Posterior cingulate gyrus (tissue), 11 donors: Measurements from ENCODE around the gene MRPL51.
"Not testable (repeated sequence)": the region's sequence is repeated elsewhere in the genome, so short reads cannot be mapped to it uniquely, and the experiment has no call there.

ENCODE experiments used
- DNase-seq, 10 donors: peaks; one replicate each; pipeline versions ENCODE4 v3.0.0 to v3.0.0-alpha.2; 2020 to 2021; ENCODE audit warnings: mixed read lengths in 3 of 10
- intact Hi-C: fragments of 100-400 bp; cut with DNase I; formaldehyde crosslinking; loops from one replicate; pipeline ENCODE4 v1.15.1; 2023

The MRPL51 gene

GRCh38 chr12:6532927-6533652 is 40.0 kb upstream of the MRPL51 start:
- peak; percentile 57 to 96 (median 74) for DNase-seq
- intact Hi-C loops = loop anchor here (2.0 kb wide), 1 partner anchor 40 kb away; the partner anchor contains the start of gene MRPL51

GRCh38 chr12:6532051-6532926 is 39.2 kb upstream of the MRPL51 start:
- peak in 9 of 10 donors; percentile 47 to 97 (median 81) for DNase-seq
- intact Hi-C loops = loop anchor here (2.0 kb wide), 1 partner anchor 39 kb away; the partner anchor contains the start of gene MRPL51

GRCh38 chr12:6530576-6531260 is 37.7 kb upstream of the MRPL51 start:
- intact Hi-C loops = no loop called here
- DNase-seq = peak in 2 of 10 donors; percentile 58 to 63

GRCh38 chr12:6529291-6529737 is 36.3 kb upstream of the MRPL51 start:
- intact Hi-C loops = no loop called here
- peak in 2 of 10 donors; percentile 22 to 49 for DNase-seq

- intact Hi-C loops = no loop called here
- DNase-seq = peak in 2 of 10 donors; percentile 55 to 58
Observed at GRCh38 chr12:6528539-6529235, 35.6 kb upstream of the MRPL51 start.

GRCh38 chr12:6527711-6528110 is 34.6 kb upstream of the MRPL51 start:
- intact Hi-C loops = no loop called here
- DNase-seq = no peak

GRCh38 chr12:6526766-6527525 is 33.9 kb upstream of the MRPL51 start:
- intact Hi-C loops = no loop called here

GRCh38 chr12:6526201-6526600 is 33.1 kb upstream of the MRPL51 start:
- intact Hi-C loops = no loop called here
- DNase-seq = peak in 1 of 10 donors; percentile 59

More at GRCh38 chr12:6526766-6527525, 33.9 kb upstream of the MRPL51 start:
- peak in 1 of 10 donors; percentile 19 for DNase-seq

- intact Hi-C loops = no loop called here
- peak in 2 of 10 donors; percentile 46 to 68 for DNase-seq
Observed at GRCh38 chr12:6524648-6525047, 31.6 kb upstream of the MRPL51 start.

GRCh38 chr12:6523708-6524107 is 30.6 kb upstream of the MRPL51 start:
- intact Hi-C loops = no loop called here
- no peak for DNase-seq

GRCh38 chr12:6522193-6522592 is 29.1 kb upstream of the MRPL51 start:
- intact Hi-C loops = no loop called here
- peak in 1 of 10 donors; percentile 52 for DNase-seq

GRCh38 chr12:6520186-6520585 is 27.1 kb upstream of the MRPL51 start:
- intact Hi-C loops = no loop called here
- DNase-seq = no peak

GRCh38 chr12:6508087-6508486 is 15.0 kb upstream of the MRPL51 start:
- intact Hi-C loops = no loop called here

GRCh38 chr12:6507102-6507998 is 14.3 kb upstream of the MRPL51 start:
- intact Hi-C loops = no loop called here

More at GRCh38 chr12:6508087-6508486, 15.0 kb upstream of the MRPL51 start:
- DNase-seq = peak in 1 of 10 donors; percentile 22

GRCh38 chr12:6500466-6500865 is 7.4 kb upstream of the MRPL51 start:
- intact Hi-C loops = no loop called here

More at GRCh38 chr12:6507102-6507998, 14.3 kb upstream of the MRPL51 start:
- DNase-seq = peak in 1 of 10 donors; percentile 24

GRCh38 chr12:6497291-6497690 is 4.2 kb upstream of the MRPL51 start:
- intact Hi-C loops = not testable (repeated sequence)
- DNase-seq = peak in 1 of 10 donors; percentile 19

More at GRCh38 chr12:6500466-6500865, 7.4 kb upstream of the MRPL51 start:
- no peak for DNase-seq

GRCh38 chr12:6494968-6495367 is 1.9 kb upstream of the MRPL51 start:
- DNase-seq = no peak
- intact Hi-C loops = no loop called here

GRCh38 chr12:6494258-6494743 is 1.2 kb upstream of the MRPL51 start:
- DNase-seq = no peak
- intact Hi-C loops = no loop called here
